Measurements from ENCODE around the gene SKI. TPM values are rescaled to one million over a fixed set of nuclear protein-coding genes. Genes with fewer than 3 reads are reported as not detected.
A peak's percentile ranks its signal among the peaks of the same experiment; 100 is the strongest.

The SKI gene
- total RNA-seq, 1 donor from 2014 or later = 116 TPM

DNA sequence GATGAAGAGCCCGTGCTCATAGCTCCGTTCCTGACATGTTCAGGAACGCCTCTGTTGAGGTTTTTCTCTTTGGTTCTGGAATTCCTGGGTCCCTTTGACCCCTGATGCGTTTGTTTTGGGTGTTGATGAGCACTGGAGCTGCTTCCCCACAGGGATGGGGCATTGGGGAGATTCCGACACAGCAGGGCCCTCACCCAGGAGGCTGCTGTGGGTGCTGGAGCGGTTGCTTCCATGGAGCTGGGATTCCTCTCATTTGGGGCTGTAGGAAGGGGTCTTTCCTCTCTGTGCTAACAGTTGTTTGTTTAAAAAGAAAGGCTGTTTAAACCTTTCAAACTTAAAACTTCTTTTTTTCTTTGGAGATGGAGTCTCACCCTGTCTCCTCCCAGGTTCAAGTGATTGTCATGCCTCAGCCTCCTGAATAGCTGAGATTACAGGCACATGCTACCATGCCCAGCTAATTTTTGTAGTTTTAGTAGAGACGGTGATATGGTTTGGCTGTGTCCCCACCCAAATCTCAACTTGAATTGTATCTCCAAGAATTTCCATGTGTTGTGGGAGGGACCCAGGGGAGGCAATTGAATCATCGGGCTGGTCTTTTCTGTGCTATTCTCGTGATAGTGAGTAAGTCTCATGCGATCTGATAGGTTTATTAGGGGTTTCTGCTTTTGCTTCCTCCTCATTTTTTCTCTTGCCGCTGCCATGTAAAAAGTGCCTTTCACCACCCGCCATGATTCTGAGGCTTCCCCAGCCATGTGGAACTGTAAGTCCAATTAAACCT, 48.9 kb downstream of the SKI start:
- Mint-ChIP-seq H3K4me3 (ENCODE audit: unreplicated experiment) (no peak overlapping the region), H3K27ac (ENCODE audit: unreplicated experiment) (peak overlapping the region; percentile 94), H3K9me3 (ENCODE audit: low read depth) (no peaks in the 10 kb centered on the region), H3K36me3 (ENCODE audit: low read depth) (peaks cover 3% of the 10 kb centered on the region), H3K27me3 (ENCODE audit: low read depth) (no peaks in the 10 kb centered on the region), H3K4me1 (ENCODE audit: low read depth) (peaks cover 75% of the 10 kb centered on the region)
- DNase-seq (ENCODE audit: low spot score) = no peak
- TF ChIP-seq, protein P1, sequence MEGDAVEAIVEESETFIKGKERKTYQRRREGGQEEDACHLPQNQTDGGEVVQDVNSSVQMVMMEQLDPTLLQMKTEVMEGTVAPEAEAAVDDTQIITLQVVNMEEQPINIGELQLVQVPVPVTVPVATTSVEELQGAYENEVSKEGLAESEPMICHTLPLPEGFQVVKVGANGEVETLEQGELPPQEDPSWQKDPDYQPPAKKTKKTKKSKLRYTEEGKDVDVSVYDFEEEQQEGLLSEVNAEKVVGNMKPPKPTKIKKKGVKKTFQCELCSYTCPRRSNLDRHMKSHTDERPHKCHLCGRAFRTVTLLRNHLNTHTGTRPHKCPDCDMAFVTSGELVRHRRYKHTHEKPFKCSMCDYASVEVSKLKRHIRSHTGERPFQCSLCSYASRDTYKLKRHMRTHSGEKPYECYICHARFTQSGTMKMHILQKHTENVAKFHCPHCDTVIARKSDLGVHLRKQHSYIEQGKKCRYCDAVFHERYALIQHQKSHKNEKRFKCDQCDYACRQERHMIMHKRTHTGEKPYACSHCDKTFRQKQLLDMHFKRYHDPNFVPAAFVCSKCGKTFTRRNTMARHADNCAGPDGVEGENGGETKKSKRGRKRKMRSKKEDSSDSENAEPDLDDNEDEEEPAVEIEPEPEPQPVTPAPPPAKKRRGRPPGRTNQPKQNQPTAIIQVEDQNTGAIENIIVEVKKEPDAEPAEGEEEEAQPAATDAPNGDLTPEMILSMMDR (IDR thresholded peaks at IDR 0.05) = no peak

DNA sequence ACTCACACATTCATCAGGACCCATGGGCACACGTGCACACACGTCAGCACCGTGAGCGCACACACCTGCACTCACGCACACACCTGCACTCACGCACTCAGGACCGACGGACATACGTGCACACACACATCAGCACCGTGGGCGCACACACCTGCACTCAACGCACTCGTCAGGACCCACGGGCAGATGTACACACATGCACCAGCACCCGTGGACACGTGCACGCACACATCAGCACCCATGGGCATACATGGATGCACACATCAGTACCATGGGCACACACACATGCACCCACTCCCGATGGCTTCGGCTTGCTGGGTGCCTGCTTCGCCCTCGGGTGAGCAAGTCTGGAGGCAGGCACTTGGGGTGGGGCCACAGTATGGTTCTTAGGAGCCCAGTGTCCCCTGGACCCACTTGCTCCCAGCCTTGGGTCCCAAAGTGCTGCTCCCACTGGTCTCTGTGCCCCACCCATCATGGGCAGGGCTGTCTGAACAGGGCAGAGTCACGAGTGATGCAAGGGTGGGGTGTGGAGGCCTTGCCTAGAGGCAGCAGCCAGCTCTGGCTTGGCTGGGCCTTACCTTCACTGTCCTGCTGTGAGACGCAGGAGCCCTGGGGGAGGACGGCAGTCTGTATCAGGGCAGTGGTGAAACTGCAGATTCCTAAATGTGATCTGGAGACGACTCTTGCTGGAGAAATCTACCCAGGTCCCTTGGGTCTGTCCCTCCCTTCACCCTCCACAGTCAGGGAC, 49.8 kb downstream of the SKI start:
- Mint-ChIP-seq H3K27ac (ENCODE audit: unreplicated experiment) (peak overlapping the region; percentile 94), H3K36me3 (ENCODE audit: low read depth) (peaks cover 3% of the 10 kb centered on the region), H3K9me3 (ENCODE audit: low read depth) (no peaks in the 10 kb centered on the region), H3K4me3 (ENCODE audit: unreplicated experiment) (no peak overlapping the region), H3K27me3 (ENCODE audit: low read depth) (no peaks in the 10 kb centered on the region), H3K4me1 (ENCODE audit: low read depth) (peaks cover 68% of the 10 kb centered on the region)
- no peak for DNase-seq (ENCODE audit: low spot score)
- TF ChIP-seq, protein P1 (IDR thresholded peaks at IDR 0.05) = no peak

DNA sequence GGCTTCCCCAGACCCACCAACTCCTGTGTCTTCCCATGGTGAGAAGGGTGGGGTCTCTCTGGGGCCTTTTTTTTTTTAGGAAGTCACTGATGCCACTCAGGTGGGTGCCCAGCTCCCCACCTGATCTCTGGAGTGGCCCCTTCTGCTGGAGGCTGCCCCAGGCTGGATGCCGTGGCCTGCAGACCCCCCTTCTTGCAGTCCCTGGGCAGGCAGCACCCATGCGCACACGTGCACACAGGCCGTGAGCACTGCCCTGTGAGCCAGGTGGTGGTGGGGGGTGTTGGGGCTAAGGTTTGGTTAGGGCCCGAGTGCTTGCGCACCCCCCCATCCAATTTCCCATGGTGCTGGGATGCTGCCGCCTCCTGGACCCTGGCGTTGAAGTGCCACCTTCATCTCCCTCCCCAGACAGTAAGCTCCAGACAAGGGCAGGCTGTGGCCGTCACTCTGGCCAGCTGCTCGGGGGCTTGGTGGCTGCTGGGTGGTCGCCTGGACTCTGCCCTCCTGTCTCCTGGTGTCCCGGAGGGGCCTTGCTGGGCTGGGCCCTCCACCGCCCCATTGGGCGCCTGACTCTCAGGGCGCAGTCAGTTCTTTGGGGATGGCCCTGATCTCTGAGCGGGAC, 50.6 kb downstream of the SKI start:
- Mint-ChIP-seq H3K4me1 (ENCODE audit: low read depth) (peaks cover 61% of the 10 kb centered on the region), H3K9me3 (ENCODE audit: low read depth) (no peaks in the 10 kb centered on the region), H3K36me3 (ENCODE audit: low read depth) (peaks cover 3% of the 10 kb centered on the region), H3K27ac (ENCODE audit: unreplicated experiment) (peak overlapping the region; percentile 94), H3K27me3 (ENCODE audit: low read depth) (no peaks in the 10 kb centered on the region), H3K4me3 (ENCODE audit: unreplicated experiment) (peak overlapping the region; percentile 46)
- TF ChIP-seq, protein P1 (IDR thresholded peaks at IDR 0.05) = no peak
- DNase-seq (ENCODE audit: low spot score) = no peak

DNA sequence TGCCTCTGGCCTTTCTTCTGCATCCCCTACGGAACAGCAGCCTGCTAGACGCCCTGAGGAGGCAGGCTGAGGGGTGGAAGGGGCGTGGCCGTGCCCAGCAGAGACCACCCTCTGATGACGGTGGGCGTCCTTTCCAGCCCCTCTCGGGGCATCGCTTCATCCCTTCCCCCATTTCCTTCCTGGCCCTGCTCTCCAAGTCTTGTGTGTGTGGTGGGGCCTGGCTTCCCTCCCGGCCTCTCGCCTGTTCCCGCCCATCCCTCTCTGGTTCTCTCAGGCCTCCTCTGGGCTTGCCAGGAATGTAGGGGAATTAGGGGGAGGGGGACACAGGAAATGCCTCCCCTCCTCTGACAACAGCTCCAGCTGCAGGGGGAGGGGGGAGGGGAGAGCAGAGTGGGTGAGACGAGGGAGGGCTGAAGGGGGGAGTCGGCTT, 51.1 kb downstream of the SKI start:
- H3K27me3 Mint-ChIP-seq (ENCODE audit: low read depth) = no peaks in the 10 kb centered on the region
- no peak for DNase-seq (ENCODE audit: low spot score)
- peaks cover 3% of the 10 kb centered on the region for H3K36me3 Mint-ChIP-seq (ENCODE audit: low read depth)
- H3K27ac Mint-ChIP-seq (ENCODE audit: unreplicated experiment) = peak overlapping the region; percentile 94
- peaks cover 60% of the 10 kb centered on the region for H3K4me1 Mint-ChIP-seq (ENCODE audit: low read depth)
- H3K9me3 Mint-ChIP-seq (ENCODE audit: low read depth) = no peaks in the 10 kb centered on the region
- TF ChIP-seq, protein P1 (IDR thresholded peaks at IDR 0.05) = no peak
- H3K4me3 Mint-ChIP-seq (ENCODE audit: unreplicated experiment) = peak overlapping the region; percentile 46

DNA sequence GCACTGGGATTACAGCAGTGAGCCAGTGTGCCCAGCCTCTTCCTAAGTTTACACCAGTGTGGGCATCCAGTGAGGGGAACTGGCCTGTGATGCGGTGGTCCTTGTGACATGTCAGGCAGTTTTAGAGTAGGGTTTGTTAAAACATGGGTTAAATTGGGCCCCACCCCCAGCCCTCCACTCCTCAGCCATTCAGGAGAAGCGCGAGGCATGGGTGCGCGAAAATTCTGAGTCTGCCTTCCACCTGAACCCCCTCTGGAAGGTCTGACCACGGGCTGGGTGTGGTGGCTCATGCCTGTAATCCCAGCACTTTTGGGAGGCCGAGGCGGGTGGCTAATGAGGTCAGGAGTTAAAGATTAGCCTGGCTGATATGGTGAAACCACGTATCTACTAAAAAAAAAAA, 51.7 kb downstream of the SKI start:
- peaks cover 55% of the 10 kb centered on the region for H3K4me1 Mint-ChIP-seq (ENCODE audit: low read depth)
- H3K9me3 Mint-ChIP-seq (ENCODE audit: low read depth) = no peaks in the 10 kb centered on the region
- H3K4me3 Mint-ChIP-seq (ENCODE audit: unreplicated experiment) = peak overlapping the region; percentile 46
- H3K27me3 Mint-ChIP-seq (ENCODE audit: low read depth) = no peaks in the 10 kb centered on the region
- H3K27ac Mint-ChIP-seq (ENCODE audit: unreplicated experiment) = peak overlapping the region; percentile 94
- no peak for DNase-seq (ENCODE audit: low spot score)
- H3K36me3 Mint-ChIP-seq (ENCODE audit: low read depth) = peaks cover 3% of the 10 kb centered on the region
- TF ChIP-seq, protein P1 (IDR thresholded peaks at IDR 0.05) = no peak
